ENCODE measurements around the gene NOTCH2. TPM values are rescaled to one million over a fixed set of nuclear protein-coding genes. Genes with fewer than 3 reads are reported as not detected.

NOTCH2 gene
- total RNA-seq, 4 donors from 2014 or later: 90.2 to 170 (median 118) TPM

- TF ChIP-seq CTCF (IDR thresholded peaks at IDR 0.05; ENCODE audit: low read depth): no peak
Observed at GRCh38 chr1:119869995-119870394, 199.5 kb downstream of the NOTCH2 start.

GRCh38 chr1:119868176-119868575, 201.3 kb downstream of the NOTCH2 start:
- TF ChIP-seq CTCF (IDR thresholded peaks at IDR 0.05; ENCODE audit: low read depth): no peak

- no peak for TF ChIP-seq CTCF (IDR thresholded peaks at IDR 0.05; ENCODE audit: low read depth)
Observed at GRCh38 chr1:119866451-119866850, 203.0 kb downstream of the NOTCH2 start.

GRCh38 chr1:119865627-119866026, 203.8 kb downstream of the NOTCH2 start:
- TF ChIP-seq CTCF (IDR thresholded peaks at IDR 0.05; ENCODE audit: low read depth): no peak

DNA sequence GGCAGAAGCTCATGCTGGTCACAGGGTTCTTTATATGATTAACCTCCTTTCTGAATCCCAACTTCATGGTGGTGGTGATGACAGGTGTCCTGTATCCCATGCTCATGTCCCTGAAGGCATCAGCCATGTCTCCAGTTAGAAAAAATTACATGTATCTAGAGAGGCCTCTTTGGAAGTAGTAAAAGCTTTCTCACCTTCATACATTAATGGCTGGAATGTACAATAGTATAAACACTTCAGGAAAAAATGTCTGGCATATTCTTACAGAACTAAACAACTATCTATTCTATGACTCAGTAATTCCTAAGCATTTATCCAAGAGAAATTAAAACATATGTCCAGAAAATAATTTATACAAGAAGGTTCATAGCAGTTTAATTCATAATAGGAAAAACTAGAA, 207.2 kb downstream of the NOTCH2 start:
- no peak for TF ChIP-seq CTCF (IDR thresholded peaks at IDR 0.05; ENCODE audit: low read depth)

Other genes with a start within 250 kb of the NOTCH2 start
- not detected for gene ADAM30, start 173.1 kb downstream of the NOTCH2 start, total RNA-seq
- 10 to 100 TPM; 28.8 to 50.4 (median 44.3) TPM for gene SEC22B, start 106.9 kb upstream of the NOTCH2 start, total RNA-seq